ENCODE data around the gene ATP8A2.

DNA sequence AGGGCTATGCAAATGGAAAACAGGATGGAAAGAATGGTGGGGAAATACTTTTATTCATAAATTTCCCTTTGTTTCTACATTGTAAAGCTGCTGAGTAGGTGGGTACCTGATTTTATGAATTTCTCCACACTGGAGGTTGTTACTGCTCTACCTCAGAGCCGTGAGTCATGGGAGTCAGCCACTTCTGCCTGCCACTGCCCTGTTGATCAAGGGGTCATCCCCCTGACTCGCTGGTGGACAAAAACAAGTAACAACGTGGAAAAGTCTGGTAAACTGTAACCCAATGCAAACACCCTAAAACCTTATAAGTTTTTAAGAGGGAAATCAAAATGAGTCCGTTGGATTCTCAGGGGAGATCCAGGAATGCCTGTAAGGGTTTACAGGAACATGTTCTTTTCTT, 329.5 kb downstream of the ATP8A2 start:
- TF ChIP-seq, protein P1, sequence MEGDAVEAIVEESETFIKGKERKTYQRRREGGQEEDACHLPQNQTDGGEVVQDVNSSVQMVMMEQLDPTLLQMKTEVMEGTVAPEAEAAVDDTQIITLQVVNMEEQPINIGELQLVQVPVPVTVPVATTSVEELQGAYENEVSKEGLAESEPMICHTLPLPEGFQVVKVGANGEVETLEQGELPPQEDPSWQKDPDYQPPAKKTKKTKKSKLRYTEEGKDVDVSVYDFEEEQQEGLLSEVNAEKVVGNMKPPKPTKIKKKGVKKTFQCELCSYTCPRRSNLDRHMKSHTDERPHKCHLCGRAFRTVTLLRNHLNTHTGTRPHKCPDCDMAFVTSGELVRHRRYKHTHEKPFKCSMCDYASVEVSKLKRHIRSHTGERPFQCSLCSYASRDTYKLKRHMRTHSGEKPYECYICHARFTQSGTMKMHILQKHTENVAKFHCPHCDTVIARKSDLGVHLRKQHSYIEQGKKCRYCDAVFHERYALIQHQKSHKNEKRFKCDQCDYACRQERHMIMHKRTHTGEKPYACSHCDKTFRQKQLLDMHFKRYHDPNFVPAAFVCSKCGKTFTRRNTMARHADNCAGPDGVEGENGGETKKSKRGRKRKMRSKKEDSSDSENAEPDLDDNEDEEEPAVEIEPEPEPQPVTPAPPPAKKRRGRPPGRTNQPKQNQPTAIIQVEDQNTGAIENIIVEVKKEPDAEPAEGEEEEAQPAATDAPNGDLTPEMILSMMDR (conservative IDR thresholded peaks at IDR 0.05; ENCODE audit: low read length): no peak
- no peak for TF ChIP-seq EZH2phosphoT487 (IDR thresholded peaks at IDR 0.05; ENCODE audit: borderline replicate concordance, low read depth, low read length)

Measured in OCI-LY7 (cell line).